Measurements from ENCODE around the gene RPL26.
"Not testable (repeated sequence)": the region's sequence is repeated elsewhere in the genome, so short reads cannot be mapped to it uniquely, and the experiment has no call there.

RPL26 gene

DNA sequence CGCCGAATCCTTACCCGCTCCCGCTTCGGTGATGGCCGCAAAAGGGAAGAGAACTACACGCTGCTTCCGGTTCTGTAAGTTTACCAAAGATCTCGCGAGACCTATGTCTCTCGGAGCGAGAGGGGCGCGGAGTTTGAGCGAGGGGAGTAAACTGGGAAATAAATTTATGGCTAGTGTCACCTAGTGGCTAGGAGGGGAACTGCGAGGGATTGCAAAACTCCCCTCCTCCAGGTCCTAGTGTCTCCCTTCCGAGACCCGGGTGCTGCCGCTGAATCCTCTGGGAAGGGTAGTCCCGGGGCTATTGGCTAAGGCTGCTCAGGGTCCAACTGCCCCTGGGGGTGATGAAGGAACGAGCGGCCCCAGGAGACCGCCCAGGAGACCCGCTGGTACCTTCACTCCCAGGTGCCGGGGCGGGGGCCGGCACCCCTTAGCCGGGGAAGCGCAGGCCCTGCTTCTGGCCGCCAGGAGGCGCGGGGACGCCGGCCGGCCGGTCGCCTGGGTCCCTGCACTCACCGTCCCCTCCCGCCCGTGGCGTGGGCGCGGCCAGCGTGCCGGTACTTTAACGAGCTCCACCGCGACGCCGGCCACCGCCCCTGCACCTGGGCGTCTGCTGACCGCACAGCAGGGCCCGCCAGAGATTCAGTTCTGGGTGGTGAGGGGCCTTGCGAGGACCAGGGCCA is at the start of gene RPL26:
Gene RPL26, minus strand, starts transcription at position 51 of the 680 bp plus-strand sequence. CDS start 883 bp downstream, outside the sequence.
- peak; percentile 94 for DNase-seq

DNA sequence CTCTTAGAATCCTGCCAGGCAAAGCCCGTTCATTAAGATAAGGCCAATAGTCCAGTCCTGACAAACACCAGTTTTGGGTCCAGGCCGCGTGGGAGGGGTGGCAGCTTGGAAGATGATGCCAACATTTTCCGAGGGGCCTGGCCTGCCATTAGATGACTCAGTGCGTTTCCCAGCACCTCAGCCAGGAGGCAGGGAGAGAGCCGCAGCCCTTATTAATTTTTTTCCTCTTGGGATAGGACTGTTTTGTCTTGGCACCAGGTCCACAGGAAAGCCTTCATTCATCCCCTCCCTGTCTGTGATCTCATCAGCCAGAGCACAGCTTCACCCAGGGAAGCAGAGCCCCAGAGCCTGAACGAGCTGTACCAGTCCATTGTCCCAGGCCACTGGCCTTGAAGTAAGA is 48.0 kb upstream of the RPL26 start:
- no peak for DNase-seq

DNA sequence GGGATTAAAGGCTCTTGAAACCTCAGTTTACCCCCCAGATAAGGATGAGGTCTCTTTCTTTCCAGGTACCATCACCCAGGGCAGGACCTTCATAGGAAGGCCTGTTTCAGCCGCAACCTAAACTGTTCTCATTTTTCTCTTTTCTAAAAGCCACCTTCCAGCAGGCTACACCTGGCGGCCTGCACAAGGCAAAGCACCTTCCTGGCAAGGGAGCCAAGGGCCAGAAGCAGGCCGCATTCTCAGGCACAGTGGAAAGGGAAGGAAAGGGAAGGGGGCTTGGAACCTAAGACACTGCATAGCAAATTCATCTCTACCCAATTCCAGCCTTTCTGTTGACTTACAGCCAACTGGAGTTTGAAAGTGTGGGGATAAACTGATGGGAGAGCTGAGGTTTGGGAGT is 43.8 kb upstream of the RPL26 start:
- DNase-seq, result no peak

DNA sequence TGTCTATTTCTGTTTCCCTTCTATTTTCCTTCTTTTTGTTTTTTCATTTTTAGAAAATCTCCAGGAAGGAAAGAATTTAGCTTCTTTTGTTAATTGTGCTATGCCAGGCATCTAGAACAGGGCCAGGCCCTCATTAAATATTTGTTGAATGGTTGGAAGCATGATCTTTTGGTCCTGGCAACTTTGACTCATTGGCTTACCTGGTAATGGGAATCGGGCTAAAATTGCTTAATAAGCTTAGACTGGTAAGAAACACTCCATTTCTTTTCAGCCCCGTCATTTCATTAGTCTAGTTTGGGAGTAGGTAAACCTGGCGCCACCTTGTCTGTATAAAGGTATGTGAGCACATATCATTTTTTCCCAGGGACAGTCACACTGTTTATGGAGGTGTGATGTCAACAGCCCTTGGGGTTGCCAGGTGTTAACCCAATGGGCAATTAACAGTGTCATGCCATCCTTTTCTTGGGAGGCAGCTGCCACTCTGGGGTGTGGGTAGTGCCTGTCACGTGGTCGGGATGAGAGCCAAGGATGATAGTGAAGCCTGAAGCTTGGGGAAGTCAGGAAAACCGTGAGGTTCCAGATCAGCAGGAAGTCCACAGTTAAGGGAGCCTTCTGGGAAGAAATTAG is 43.2 kb upstream of the RPL26 start:
- no peak for DNase-seq

DNA sequence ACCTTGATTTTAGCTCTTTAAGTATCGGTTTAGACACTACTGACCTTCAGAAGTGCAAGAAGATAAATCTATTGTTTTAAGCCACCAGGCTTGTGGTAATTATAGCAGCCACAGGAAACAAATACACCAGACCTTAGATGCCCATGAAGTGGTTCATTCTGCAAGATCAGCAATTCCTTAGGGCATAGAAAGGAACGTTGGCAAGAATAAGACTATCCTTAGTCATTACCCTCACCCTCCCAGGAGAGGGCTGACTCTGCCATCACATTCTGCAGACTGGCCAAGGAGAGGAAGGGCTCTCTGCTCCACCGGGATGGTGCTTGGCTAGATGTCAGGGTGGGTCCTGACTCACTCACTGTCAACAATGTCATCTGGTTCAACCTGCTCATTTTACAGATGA is 38.6 kb upstream of the RPL26 start:
- DNase-seq, result no peak

DNA sequence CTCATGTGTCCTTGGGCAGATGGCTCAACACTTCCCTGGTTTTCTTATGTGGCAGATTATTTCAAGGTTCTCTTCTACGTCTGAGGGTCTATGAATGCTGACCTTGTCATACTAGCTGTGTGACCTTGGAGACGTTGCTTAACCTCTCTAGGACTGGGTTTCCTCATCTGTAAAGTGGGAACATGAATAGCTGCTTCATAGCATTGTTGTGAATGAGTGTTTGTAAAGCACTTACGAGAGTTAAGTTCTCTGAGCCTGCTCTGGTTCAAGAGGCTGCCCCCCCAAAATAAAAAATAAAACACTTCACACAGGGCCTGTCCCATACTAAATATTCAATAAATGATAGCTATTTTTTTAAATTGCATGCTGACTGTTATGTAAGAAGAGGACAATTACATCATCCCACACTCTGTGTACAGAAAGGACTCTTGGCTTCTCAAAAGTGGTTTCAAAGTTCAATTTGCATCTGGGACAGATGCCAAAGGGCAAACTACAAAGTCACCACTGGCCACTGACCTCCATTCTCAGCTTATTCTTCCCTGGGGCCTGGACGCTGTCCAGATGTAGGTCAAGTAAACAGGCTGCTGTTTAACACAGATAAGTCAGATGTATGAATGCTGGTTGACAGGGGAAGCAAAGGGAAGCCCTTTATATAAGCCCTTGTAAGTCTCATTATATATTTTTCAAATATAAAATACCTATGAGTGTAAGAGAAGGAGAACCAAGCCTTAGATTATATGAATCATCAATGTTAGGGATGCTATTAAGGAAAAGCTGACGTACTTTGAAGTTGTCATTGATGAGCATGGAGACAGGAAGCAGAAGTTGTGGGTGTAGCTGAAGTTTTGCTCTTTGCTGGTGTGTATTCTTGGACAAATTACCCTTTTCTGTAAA is 37.3 kb upstream of the RPL26 start:
- no peak for DNase-seq

DNA sequence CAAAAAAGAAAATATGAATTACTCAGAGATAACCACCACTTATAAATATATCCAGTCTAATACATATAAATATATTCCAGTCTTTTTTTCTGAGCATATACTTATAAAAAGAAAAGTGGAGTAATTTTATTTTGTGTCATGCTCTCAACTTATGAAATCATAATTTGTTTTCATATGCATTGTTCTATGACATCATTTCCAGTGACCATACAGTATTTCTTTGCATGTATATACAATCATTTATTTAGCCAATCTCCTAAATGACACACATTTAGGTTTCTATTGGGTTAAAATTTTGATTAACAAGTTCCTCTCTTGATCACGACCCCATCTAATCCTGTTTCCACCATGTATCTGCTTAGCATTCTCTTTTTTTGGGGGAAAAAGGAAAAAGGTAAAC is 36.3 kb upstream of the RPL26 start:
- no peak for DNase-seq

DNA sequence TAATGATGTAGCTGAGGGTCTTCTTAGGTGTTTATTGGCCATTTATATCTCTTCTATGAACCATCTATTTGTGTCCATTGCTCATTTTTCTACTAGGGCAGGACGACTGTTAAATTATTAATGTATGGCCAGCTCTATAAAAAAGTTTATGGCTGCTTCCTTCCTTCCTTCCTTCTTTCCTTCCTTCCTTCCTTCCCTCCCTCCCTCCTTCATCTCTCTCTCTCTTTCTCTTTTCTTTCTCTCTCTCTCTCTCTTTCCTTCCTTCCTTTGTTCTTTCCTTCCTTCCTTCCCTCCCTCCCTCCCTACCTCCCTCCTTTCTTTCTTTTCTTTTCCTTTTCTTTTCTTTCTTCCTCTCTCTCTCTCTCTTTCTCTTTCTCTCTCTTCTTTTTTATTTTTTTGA is 35.5 kb upstream of the RPL26 start:
- no peak for DNase-seq

DNA sequence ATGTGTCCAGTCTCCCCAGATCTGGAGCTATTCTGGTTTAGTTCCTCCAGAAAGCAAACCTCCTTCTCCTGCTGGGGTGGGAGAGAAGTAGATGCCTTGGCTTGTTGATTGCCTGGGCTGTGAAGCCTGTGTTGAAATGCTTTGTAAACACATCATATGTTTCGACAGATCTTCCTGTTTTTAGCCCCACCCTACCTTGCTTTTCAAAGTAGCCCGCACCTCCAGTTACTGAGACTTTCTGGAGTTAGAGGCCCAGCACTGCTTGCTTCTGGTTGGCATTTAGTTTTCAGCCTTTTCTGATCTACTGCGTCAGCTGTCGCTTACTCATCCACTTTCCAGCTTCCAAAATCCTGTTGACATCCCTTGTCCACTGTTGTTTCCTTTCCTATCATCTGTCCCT is 34.8 kb upstream of the RPL26 start:
- DNase-seq, result no peak

DNA sequence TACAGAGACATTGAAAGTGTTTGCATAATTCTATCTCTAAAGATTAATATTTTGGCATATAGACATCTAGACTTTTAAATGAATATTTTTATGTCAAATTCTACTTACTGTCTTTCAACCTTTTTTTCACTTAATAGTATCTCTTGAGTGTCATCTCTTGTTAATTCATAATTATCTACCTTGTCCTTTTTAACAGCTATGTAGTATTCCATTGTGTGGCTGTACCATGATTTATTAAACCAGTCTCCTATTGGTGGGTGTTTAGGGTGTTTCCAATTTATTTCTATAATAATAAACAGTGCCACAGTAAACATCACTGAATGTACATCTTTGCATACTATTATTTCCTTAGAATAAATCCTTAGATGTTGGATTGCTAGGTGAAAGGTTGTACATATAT is 30.9 kb upstream of the RPL26 start:
- no peak for DNase-seq

DNA sequence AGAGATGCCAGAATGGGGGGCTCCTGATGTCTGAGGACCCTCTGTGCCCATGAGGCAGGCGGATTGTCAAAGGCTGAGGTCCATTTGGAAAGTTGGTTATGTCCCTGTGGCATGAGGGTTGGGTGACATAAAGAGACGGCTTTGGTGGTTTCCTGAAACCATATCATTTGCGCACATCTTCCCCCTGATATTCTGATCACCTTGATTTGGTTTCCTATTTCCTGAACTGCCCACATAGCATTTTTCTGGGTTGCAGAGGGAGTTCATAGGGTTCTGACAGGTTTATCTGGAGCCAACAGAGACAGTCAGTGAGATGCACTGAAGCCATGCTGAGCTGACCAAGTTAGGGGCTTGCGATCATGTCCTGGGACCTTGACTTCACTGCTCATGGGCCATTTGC is 30.3 kb upstream of the RPL26 start:
- no peak for DNase-seq

DNA sequence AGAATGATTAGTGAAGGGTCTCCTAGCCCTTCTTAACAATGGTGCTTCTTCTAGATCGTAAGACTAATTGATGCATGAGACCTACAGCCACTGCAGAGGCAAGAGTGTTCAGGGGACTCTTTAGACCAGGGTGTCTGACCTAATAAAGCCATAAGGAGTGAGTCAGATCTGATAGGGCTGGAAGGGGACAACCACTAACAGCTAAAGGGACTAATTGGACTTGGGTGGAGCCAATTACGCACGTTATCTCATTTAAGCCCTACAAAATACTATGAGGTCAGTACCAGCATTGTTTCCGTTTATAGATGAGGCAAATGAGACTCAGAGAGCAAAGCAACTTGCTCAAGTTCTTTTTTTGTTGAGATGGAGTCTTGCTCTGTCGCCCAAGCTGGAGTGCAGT is 29.1 kb upstream of the RPL26 start:
- DNase-seq, result no peak

DNA sequence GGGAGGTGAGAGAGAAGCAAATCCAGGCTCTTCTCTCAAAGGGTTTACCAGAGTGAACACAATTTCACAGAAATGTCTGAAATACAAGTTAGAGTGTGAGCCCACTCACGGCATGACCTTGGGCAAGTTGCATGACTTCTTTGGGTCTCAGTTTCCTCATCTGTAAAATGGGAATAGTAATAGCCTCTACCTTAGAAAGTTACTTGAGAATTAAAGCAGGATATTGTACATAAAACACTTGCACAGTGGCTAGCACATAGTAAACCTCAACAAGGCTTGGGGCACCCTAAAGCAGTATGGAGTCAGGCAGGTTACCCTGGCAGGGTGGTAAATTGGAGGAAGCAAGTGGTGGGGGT is 27.9 kb upstream of the RPL26 start:
- no peak for DNase-seq

DNA sequence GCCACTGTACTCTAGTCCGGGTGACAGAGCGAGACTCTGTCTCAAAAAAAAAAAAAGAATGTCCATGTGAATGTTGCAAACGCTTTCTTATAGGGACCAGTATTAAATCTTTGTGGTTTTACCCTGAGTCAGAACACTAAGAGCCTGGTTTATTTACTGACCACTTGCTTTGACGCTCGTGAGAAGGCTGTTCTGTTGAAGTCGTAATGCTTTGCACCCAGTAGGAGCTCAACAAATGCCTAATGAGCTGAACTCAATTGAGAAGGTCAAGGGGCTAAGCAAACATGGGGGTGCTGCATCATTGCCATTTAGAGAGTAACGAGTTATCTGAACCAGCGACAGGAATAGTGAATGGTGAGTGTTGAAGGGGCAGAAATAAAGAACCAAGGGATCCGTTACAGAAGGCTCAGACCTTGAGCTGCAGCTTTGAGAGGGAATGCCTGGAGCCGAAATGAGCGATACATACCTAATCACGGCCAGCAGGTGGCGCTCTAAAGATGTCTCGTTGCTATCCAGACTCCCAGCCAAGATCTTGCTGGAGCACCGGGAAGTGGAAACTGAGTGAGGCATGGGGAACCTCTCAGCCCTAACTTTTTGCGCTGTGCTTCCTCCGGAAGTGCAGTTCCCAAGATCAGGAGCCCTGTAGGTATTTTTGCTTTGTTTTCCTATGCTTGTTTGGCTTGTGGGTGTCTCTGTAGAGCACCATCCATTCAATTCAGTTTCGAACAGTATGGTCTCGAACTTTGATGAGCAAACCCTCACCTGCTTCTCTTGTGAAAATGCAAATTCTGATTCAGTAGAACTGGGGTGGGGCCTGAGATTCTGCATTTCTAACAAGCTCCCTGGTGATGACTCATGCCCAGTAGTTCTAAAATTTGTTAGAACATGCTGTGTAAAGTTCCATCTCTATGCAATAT is 27.2 kb upstream of the RPL26 start:
- peak; percentile 79 for DNase-seq

DNA sequence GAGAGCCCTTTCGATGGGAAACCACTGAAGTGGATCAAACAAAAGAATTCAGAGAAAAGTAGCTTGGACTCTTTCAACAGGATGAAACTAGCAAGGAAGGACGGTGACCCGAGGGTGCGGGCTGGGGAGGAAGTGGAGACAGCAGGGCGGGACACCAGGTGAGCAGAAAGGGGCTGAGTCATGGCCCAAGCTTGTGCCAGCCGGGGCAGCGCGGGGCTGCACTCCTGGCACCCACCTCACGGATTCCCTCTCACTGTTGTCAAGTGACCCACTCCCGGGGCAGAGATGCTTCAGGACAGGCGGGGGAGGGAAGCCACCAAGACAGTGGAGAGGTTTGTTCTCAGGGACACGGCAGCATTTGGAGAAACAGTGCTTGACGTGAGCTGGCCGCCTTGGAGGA is 25.4 kb upstream of the RPL26 start:
- DNase-seq, result no peak

DNA sequence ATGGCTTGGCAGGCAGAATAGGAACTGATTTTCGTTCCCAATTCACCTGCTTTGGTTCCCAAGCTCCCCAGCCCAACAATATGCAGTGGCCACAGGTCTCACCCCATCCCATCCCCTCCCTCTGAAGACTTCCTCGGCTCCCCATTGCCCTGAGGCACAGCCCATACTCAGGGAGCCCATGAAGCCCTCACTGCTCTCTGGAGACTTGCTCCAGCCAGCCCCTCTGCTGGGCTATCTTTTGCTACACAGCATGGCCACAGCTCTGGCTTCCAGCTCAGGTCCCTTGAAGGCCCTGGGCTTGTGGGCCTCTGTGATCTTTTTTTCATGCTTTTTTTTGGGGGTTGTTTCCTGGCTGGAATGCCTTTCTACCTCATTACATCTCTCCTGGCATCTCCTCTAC is 23.2 kb upstream of the RPL26 start:
- DNase-seq, result no peak

DNA sequence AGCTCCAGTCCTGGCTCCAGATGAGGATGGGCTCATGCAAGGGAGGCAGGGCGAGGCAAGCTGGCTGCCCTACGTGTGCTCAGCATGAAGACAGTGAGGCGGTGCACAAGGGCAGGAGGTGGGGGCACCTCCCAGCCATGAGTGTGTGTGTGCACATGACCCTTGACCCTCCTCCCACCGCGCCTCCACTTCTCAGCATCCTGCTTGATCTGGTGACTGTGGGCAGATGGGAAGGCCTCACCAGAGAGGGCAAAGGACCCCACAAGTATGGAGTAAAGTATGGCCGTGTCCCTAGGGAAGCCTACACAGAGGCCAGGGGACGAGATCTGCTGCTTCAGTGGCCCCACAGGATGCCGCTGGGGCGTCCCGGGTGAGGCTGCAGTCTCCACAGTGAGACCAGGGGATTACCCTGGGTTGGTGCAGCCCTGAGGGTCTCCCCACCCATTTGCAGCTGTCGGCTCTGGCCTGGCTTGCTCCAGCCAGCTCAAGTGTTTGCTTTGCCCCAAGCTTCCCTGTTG is 22.6 kb upstream of the RPL26 start:
- no peak for DNase-seq

DNA sequence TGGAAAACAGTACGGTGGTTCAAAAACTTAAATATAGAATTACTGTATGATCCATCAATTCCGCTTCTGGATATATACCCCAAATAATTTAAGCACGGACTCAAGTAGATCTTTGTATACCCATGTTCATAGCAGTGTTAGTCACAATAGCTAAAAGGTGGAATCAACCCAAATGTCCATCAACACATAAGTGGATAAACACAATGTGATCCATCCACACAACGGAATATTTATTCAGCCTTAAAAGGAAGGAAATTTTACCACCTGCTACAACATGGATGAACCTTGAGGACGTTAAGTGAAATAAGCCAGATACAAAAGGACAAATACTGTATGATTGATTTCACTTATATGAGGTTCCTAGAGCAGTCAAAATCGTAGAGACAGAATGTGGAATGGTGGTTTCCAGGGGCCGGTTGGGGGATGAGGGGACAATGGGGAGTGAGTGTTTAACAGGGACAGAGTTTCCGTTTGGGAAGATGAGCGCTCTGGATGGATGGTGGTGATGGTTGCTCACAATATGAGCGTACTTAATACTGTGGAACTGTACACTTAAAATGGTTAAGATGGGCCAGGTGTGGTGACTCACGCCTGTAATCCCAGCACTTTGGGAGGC is 20.0 kb upstream of the RPL26 start:
- DNase-seq, result no peak

DNA sequence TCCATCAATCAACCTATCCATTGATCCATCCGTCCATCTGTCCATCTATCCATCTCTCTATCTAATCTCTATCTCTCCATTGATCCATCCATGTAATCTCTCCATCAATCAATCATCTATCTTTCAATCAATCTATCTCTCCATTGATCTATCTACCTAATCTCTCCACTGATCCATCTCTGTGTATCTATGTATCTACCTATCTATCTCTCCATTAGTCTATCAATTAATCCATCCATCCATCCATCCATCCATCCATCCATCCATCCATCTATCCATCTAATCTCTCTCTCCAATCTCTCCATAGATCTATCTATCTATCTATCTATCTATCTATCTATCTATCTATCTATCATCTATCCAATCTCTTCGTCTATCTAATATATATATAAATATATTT is 18.1 kb upstream of the RPL26 start:
- DNase-seq, result no peak

DNA sequence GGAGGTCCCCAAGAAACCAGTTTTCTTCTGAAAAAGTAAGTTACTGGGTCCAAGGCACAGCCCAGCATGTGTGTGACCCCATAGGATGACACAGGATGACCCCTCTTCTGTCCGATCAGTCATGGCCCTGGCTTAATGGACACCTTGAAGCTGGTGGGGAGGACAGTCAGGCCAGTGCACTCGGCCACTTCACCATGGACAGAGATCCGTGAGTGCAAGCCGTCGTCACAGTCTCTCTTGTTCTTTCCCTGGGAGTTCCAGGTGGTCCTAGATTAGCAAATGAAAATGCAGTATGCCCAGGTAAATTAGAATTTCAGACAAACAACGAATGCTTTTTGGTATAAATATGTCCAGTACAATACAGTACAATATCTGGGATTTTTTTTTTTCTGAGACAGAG is 16.0 kb upstream of the RPL26 start:
- DNase-seq, result no peak

DNA sequence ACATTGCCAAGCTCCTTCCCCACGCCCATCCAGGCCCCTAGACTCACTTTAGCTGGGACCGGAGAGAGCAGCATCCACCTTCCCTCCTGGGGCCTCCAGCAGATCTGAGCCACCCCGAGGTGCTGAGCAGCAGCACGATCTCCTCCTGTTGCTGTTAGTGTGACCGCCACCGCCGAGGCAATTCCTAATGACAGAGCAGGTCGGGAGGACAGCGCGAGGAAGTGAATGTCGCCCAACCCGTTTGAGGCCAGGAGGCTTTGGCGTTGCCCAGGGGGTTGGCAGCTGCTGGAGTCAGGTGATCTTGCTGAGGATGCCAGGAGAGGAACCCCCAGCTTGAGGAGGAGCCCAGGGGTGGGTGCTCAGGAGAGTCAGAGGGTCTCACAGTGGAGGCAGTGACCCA is 14.6 kb upstream of the RPL26 start, which contains the start of gene RNF222:
Gene RNF222, minus strand, starts transcription at position 192 of the 400 bp plus-strand sequence. CDS start 4,366 bp downstream, outside the sequence.
- DNase-seq, result no peak

DNA sequence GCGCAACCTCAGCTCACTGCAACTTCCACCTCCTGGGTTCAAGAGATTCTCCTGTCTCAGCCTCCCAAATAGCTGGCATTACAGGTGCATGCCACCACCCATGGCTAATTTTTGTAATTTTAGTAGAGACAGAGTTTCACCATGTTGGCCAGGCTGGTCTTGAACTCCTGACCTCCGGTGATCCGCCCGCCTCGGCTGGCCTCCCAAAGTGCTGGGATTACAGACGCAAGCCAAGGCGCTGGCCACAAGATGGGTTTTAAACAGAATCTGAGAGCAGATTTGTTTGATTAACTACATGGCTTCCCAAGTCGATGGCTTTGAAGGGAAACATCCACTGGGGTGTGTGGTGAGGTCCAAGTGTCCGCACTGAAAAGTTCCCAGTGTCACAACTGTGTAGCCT is 11.5 kb upstream of the RPL26 start:
- DNase-seq, result not testable (repeated sequence)

Measured in activated naive CD4-positive, alpha-beta T cell treated with Interleukin-2 at 50 U/mL for 16 hours (primary cell).